Mesendoderm (in vitro differentiated cells): ENCODE data around the gene PLXNB1.
A peak's percentile ranks its signal among the peaks of the same experiment; 100 is the strongest.

ENCODE experiments used
- DNase-seq: peaks from one replicate; pipeline ENCODE4 v3.0.0; 2013
- H2AK5ac ChIP-seq: 2 replicates; pipeline ENCODE4 v1.6.1; 2013; ENCODE audit warnings: low read length, inconsistent platforms
- H2BK120ac ChIP-seq: 2 replicates; pipeline ENCODE4 v1.6.1; 2013; ENCODE audit warnings: low read depth, mild to moderate bottlenecking, low read length, moderate library complexity, mixed read lengths
- H2BK15ac ChIP-seq: replicated peaks from 2 replicates; pipeline ENCODE4 v1.6.1; 2013; ENCODE audit warnings: low read depth, mild to moderate bottlenecking, moderate library complexity
- H2BK5ac ChIP-seq: 2 replicates; pipeline ENCODE4 v1.6.1; 2013; ENCODE audit warnings: low read length, inconsistent platforms
- H3K18ac ChIP-seq: 2 replicates; pipeline ENCODE4 v1.6.1; 2013; ENCODE audit warnings: mild to moderate bottlenecking, low read length, mixed read lengths
- H3K23ac ChIP-seq: one replicate; pipeline ENCODE4 v1.6.1; 2013; ENCODE audit warnings: low read length
- H3K27ac ChIP-seq: 2 replicates; pipeline ENCODE4 v1.5.1; 2013; ENCODE audit warnings: low read depth, mild to moderate bottlenecking, inconsistent platforms, low read length, moderate library complexity
- H3K27me3 ChIP-seq: 2 replicates; pipeline ENCODE4 v1.6.1; 2013; ENCODE audit warnings: low read length, control low read depth, mild to moderate bottlenecking, inconsistent platforms; ENCODE audit not compliant: insufficient read depth, poor library complexity
- H3K36me3 ChIP-seq: 2 replicates; pipeline ENCODE4 v1.6.1; 2013; ENCODE audit warnings: low read length, inconsistent platforms; ENCODE audit not compliant: control insufficient read depth, insufficient read depth
- H3K4ac ChIP-seq: one replicate; pipeline ENCODE4 v1.6.1; 2013; ENCODE audit warnings: low read depth, mild to moderate bottlenecking, low read length, moderate library complexity
- H3K4me1 ChIP-seq: 2 replicates; pipeline ENCODE4 v1.6.1; 2013; ENCODE audit warnings: low read depth, low read length, inconsistent platforms; ENCODE audit not compliant: control insufficient read depth
- H3K4me2 ChIP-seq: 2 replicates; pipeline ENCODE4 v1.6.1; 2013; ENCODE audit warnings: low read length
- H3K4me3 ChIP-seq: 2 replicates; pipeline ENCODE4 v1.5.1; 2013; ENCODE audit warnings: mild to moderate bottlenecking, low read length
- H3K56ac ChIP-seq: one replicate; pipeline ENCODE4 v1.6.1; 2013; ENCODE audit warnings: low read length
- H3K79me1 ChIP-seq: 2 replicates; pipeline ENCODE4 v1.6.1; 2013; ENCODE audit warnings: low read length, inconsistent platforms
- H3K79me2 ChIP-seq: 2 replicates; pipeline ENCODE4 v1.6.1; 2013; ENCODE audit warnings: mild to moderate bottlenecking, low read length; ENCODE audit not compliant: control insufficient read depth, insufficient read depth
- H3K9ac ChIP-seq: 2 replicates; pipeline ENCODE4 v1.6.1; 2013; ENCODE audit warnings: low read length, inconsistent platforms
- H4K5ac ChIP-seq: one replicate; pipeline ENCODE4 v1.6.1; 2013; ENCODE audit warnings: low read length
- H4K8ac ChIP-seq: one replicate; pipeline ENCODE4 v1.6.1; 2013; ENCODE audit warnings: low read depth, mild to moderate bottlenecking, control low read depth, low read length, moderate library complexity
- WGBS: extraction: QIAGEN DNeasy Blood & Tissue Kit; methylation state at CpG from one replicate; pipeline ENCODE4 v1.1.7; 2013; ENCODE audit warnings: low lambda C conversion rate, missing lambda C conversion rate; ENCODE audit not compliant: insufficient coverage; ENCODE audit errors: extremely low coverage; 5-methylcytosine and 5-hydroxymethylcytosine counted together

PLXNB1 gene

GRCh38 chr3:48395714-48396113 is 34.2 kb downstream of the PLXNB1 start:
- no peak overlapping the region for H2AK5ac ChIP-seq
- no peaks in the 10 kb centered on the region for H3K36me3 ChIP-seq
- no peak overlapping the region for H3K4me2 ChIP-seq

GRCh38 chr3:48394391-48394790 is 35.5 kb downstream of the PLXNB1 start:
- Histone ChIP-seq H3K79me2 (no peaks in the 10 kb centered on the region), H3K4me1 (no peaks in the 10 kb centered on the region)
- WGBS, result no CpG with 5 or more reads among the region's 2 CpGs

More at GRCh38 chr3:48395714-48396113, 34.2 kb downstream of the PLXNB1 start:
- no peak for DNase-seq
- Histone ChIP-seq H2BK5ac (no peak overlapping the region), H3K79me2 (no peaks in the 10 kb centered on the region), H3K56ac (no peak overlapping the region), H3K9ac (no peak overlapping the region), H3K27ac (no peak overlapping the region), H3K79me1 (no peaks in the 10 kb centered on the region), H3K4me3 (no peak overlapping the region), H3K18ac (no peak overlapping the region), H3K27me3 (no peaks in the 10 kb centered on the region), H3K4me1 (no peaks in the 10 kb centered on the region), H3K4ac (no peak overlapping the region), H2BK120ac (no peak overlapping the region), H4K5ac (no peak overlapping the region), H3K23ac (no peak overlapping the region), H4K8ac (no peak overlapping the region), H2BK15ac (no peak overlapping the region)
- no CpG with 5 or more reads among the region's 3 CpGs for WGBS

GRCh38 chr3:48388966-48389365 is 40.9 kb downstream of the PLXNB1 start:
- H3K79me1 ChIP-seq, result no peaks in the 10 kb centered on the region
- H2AK5ac ChIP-seq, result no peak overlapping the region
- no peak overlapping the region for H3K4me3 ChIP-seq
- no peak for DNase-seq
- no peak overlapping the region for H3K27ac ChIP-seq
- H3K4ac ChIP-seq, result no peak overlapping the region
- H3K9ac ChIP-seq, result no peak overlapping the region
- no peak overlapping the region for H4K8ac ChIP-seq
- no peak overlapping the region for H2BK15ac ChIP-seq
- H3K27me3 ChIP-seq, result no peaks in the 10 kb centered on the region
- no peak overlapping the region for H4K5ac ChIP-seq
- H3K79me2 ChIP-seq, result no peaks in the 10 kb centered on the region
- no peak overlapping the region for H3K23ac ChIP-seq
- no peak overlapping the region for H3K18ac ChIP-seq
- no peak overlapping the region for H2BK5ac ChIP-seq
- H3K56ac ChIP-seq, result no peak overlapping the region
- no peaks in the 10 kb centered on the region for H3K4me1 ChIP-seq
- WGBS, result no CpG with 5 or more reads among the region's 2 CpGs
- H3K4me2 ChIP-seq, result no peak overlapping the region
- H3K36me3 ChIP-seq, result no peaks in the 10 kb centered on the region
- H2BK120ac ChIP-seq, result no peak overlapping the region

More at GRCh38 chr3:48394391-48394790, 35.5 kb downstream of the PLXNB1 start:
- H3K4me2 ChIP-seq, result no peak overlapping the region
- no peaks in the 10 kb centered on the region for H3K27me3 ChIP-seq
- DNase-seq, result no peak
- no peak overlapping the region for H2BK15ac ChIP-seq
- no peak overlapping the region for H3K4ac ChIP-seq
- no peak overlapping the region for H4K5ac ChIP-seq
- no peak overlapping the region for H3K56ac ChIP-seq
- no peak overlapping the region for H4K8ac ChIP-seq
- H2BK5ac ChIP-seq, result no peak overlapping the region
- no peak overlapping the region for H3K4me3 ChIP-seq
- no peak overlapping the region for H3K23ac ChIP-seq
- H2AK5ac ChIP-seq, result no peak overlapping the region
- no peak overlapping the region for H3K9ac ChIP-seq
- no peak overlapping the region for H2BK120ac ChIP-seq
- H3K27ac ChIP-seq, result no peak overlapping the region
- no peaks in the 10 kb centered on the region for H3K36me3 ChIP-seq
- no peaks in the 10 kb centered on the region for H3K79me1 ChIP-seq
- no peak overlapping the region for H3K18ac ChIP-seq

- Histone ChIP-seq H3K4me2 (no peak overlapping the region), H3K79me2 (no peaks in the 10 kb centered on the region), H3K4me3 (no peak overlapping the region), H2BK5ac (no peak overlapping the region), H3K23ac (no peak overlapping the region), H3K4ac (no peak overlapping the region), H3K9ac (no peak overlapping the region), H2BK15ac (no peak overlapping the region), H4K8ac (no peak overlapping the region), H3K4me1 (no peaks in the 10 kb centered on the region), H2BK120ac (no peak overlapping the region), H3K36me3 (no peaks in the 10 kb centered on the region), H3K56ac (no peak overlapping the region), H3K27ac (no peak overlapping the region), H4K5ac (no peak overlapping the region), H2AK5ac (no peak overlapping the region), H3K27me3 (no peaks in the 10 kb centered on the region), H3K79me1 (no peaks in the 10 kb centered on the region), H3K18ac (no peak overlapping the region)
- no peak for DNase-seq
Measured at GRCh38 chr3:48387634-48388033, 42.3 kb downstream of the PLXNB1 start.

GRCh38 chr3:48372862-48373435 is 56.9 kb downstream of the PLXNB1 start:
- Histone ChIP-seq H3K4me3 (no peak overlapping the region), H2AK5ac (no peak overlapping the region), H3K18ac (no peak overlapping the region), H2BK120ac (no peak overlapping the region), H4K8ac (no peak overlapping the region), H3K79me1 (no peaks in the 10 kb centered on the region), H2BK15ac (no peak overlapping the region), H3K23ac (no peak overlapping the region), H3K4ac (no peak overlapping the region), H3K56ac (no peak overlapping the region), H3K9ac (no peak overlapping the region), H3K79me2 (no peaks in the 10 kb centered on the region), H2BK5ac (no peak overlapping the region), H3K27ac (no peak overlapping the region), H3K36me3 (no peaks in the 10 kb centered on the region), H4K5ac (no peak overlapping the region), H3K4me1 (no peaks in the 10 kb centered on the region), H3K4me2 (no peak overlapping the region), H3K27me3 (no peaks in the 10 kb centered on the region)
- no CpG with 5 or more reads among the region's 5 CpGs for WGBS
- DNase-seq, result peak; percentile 81

- Histone ChIP-seq H3K27me3 (no peaks in the 10 kb centered on the region), H3K4me2 (no peak overlapping the region), H4K8ac (no peak overlapping the region), H3K36me3 (no peaks in the 10 kb centered on the region), H3K79me1 (no peaks in the 10 kb centered on the region), H3K79me2 (no peaks in the 10 kb centered on the region), H2BK120ac (no peak overlapping the region), H3K4me3 (no peak overlapping the region), H3K56ac (no peak overlapping the region), H3K4ac (no peak overlapping the region), H2AK5ac (no peak overlapping the region), H3K18ac (no peak overlapping the region), H3K9ac (no peak overlapping the region), H4K5ac (no peak overlapping the region), H3K23ac (no peak overlapping the region), H3K27ac (no peak overlapping the region), H2BK15ac (no peak overlapping the region), H3K4me1 (no peaks in the 10 kb centered on the region), H2BK5ac (no peak overlapping the region)
- DNase-seq, result no peak
- WGBS, result no CpG with 5 or more reads among the region's 7 CpGs
Measured at GRCh38 chr3:48372377-48372770, 57.5 kb downstream of the PLXNB1 start.
